NCI-H69 (cell line): ENCODE data around the gene RALBP1.

Experiments
- DNase-seq: peaks from one replicate; lab custom pipeline; 2025; lab: John Stamatoyannopoulos, UW

Gene RALBP1

GRCh38 chr18:9507565-9508088 lies 32.3 kb downstream of the RALBP1 start:
- DNase-seq: no peak

- no peak for DNase-seq
Measured at GRCh38 chr18:9508446-9509025, 33.2 kb downstream of the RALBP1 start.

- no peak for DNase-seq
Measured at GRCh38 chr18:9513971-9514512, 38.7 kb downstream of the RALBP1 start.

- peak; percentile 82 for DNase-seq
Measured at GRCh38 chr18:9516437-9517064, 41.2 kb downstream of the RALBP1 start.

DNA sequence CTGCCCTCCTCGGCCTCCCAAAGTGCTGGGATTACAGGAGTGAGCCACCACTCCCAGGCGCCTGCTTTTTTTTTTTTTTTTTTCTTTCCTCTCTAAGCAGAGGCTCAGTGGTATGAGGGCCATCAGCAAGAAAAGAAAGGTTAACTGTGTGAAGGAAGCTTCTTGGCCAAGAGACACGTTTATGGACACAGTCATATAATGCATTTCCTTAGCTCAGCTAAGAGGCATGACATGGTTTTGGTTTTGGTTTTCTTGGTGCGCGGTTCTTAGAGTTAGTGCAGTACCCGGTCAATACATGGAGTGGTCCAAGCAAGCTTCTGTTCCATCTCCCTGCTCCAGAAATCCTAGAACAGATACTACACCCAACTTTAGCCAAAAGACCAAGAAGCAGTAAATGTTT lies 42.6 kb downstream of the RALBP1 start:
- no peak for DNase-seq

DNA sequence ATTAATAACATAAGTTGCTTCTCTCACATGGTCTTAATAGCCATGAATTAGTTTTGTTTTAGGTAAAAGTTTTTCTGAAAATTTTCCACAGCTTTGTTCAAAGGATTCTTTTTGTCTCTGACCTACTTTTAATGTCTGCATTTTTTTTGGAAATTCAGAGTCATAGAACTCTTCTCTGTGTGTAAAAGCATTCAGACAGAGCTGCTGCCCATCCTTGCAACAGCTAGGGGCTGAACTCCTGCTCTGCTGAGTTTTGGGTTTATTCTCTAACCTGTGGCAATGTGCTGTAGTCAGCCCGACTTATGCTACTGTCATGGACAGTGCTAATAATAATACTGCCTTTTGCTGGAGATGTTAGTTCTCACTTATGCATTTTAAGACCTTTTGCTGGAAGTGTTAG lies 44.1 kb downstream of the RALBP1 start:
- peak; percentile 27 for DNase-seq

- no peak for DNase-seq
Measured at GRCh38 chr18:9520666-9521065, 45.4 kb downstream of the RALBP1 start.

DNA sequence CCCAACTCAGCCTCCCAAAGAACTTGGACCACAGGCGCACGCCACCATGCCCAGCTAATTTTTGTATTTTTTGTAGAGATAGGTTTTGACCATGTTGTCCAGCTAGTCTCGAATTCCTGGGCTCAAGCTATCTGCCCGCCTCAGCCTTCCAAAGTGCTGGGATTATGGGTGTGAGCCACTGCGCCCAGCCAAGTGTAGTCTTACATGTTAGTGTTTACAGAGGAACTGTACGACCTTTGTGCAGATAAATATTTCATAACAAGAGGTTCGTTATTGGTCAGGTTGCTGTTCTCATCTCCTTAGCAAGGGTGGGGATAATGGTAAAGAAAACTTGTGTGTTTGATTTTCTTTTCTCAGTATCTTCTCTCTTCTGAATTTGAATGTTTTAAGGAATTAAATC lies 46.5 kb downstream of the RALBP1 start:
- no peak for DNase-seq

DNA sequence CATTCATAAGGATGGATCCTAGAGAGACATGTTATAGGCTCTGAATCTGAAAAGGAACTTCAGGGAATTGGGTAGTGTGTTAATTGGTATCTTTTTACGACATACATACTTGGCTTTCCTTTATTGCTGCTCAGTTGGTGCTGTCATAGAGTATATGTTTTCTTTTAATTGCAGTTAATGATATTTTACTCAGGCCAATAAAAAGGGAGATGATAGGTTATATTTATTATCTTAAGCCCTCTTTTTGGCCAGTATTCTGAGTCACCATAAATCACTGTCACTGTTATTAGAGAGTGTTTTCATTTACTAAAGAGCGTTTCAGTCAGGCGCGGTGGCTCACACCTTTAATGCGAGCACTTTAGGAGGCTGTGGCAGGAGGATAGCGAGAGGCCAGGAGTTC lies 47.6 kb downstream of the RALBP1 start:
- peak; percentile 97 for DNase-seq

- DNase-seq: no peak
Measured at GRCh38 chr18:9526458-9526857, 51.1 kb downstream of the RALBP1 start.

- no peak for DNase-seq
Measured at GRCh38 chr18:9530226-9531009, 55.1 kb downstream of the RALBP1 start.

DNA sequence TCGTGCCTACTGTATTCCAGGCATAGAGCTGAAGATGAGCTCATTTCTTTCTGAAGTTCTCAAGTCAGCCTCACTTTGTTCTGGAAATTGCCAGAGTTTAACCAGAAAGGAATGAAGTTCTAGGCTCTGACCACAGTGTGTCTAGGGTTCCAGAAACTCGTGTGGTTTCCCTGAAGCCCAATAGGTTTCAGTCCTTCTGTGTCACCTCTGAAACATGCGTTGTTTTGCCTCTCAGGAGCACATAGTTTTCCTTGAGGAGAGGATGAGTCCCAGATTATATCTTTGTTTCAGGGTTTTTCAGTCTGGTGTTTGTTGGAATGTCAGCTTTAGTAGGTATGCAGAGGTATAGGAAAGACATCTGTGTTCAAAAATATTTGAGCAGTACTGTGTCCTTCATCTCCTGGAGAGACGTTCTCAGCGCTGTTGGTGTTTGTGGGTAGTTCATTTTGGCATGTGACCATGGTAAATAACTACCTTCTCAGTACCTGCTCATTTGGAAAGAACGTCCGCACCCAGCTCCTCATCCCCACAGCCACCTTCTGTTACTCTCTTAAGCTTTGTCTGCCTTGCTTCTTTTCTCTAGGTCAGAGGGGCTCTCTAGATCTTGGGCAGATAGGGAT lies 56.6 kb downstream of the RALBP1 start:
- no peak for DNase-seq

GRCh38 chr18:9534844-9535243 lies 59.5 kb downstream of the RALBP1 start:
- no peak for DNase-seq

GRCh38 chr18:9535430-9535991 lies 60.2 kb downstream of the RALBP1 start:
- DNase-seq: no peak

- DNase-seq: no peak
Measured at GRCh38 chr18:9536354-9537152, 61.2 kb downstream of the RALBP1 start.

GRCh38 chr18:9537677-9538076 lies 62.4 kb downstream of the RALBP1 start:
- DNase-seq: no peak

DNA sequence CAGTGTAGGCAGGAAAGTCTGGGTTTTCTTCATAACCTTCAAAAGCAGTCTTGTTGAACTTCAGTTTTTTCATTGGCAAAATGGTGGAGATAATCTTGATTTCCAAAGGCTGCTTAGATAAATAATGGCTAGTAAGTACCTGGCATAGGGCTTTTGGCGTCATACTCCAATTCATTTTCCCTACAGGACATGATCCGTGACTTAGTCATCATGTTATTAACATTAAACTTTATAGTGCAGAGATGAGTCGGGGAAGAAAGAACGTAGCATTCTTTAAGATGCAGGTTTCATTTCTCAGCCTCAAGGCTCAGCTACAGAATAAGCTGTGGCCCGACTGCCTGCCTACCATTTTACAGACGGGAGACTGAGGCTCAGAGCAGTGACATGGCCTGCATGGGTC lies 64.0 kb downstream of the RALBP1 start:
- no peak for DNase-seq

- DNase-seq: no peak
Measured at GRCh38 chr18:9539938-9540337, 64.6 kb downstream of the RALBP1 start.

DNA sequence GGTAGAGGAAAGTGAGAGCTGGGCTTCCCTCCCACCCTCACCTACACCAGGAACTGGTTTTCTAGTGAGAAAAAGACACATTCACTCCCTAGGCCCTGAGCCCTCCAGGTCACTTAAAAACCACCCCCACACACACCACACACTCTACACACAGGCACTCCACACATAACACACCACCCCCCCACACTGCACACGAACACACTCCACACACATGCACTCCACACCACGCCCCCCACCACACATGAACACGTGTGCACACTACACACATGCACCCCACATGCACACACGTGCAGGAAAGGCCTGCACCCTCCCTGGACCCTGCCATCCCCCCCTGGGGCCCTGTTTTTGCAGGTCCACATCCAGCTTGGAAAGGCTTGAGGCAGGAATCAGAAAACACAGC lies 67.6 kb downstream of the RALBP1 start:
- no peak for DNase-seq

DNA sequence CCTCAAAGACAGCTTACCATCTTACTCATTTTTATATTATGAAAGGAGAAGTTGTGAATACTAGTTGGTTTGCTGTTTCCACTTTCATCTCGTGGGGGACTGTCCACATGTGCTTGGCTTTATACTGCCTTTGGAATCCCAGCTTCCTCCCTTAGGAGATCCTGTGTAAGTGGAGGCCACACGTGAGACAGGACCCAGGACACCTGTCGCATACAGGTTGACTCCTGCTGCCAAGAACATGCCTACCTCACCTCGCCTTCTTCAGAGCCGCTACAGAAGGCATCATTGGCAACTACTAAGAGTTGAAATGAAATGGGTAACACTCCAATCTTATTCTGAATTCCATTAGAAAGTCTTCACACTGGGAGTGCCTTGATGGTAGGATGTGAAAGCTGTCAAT lies 69.7 kb downstream of the RALBP1 start:
- no peak for DNase-seq

GRCh38 chr18:9546468-9546867 lies 71.2 kb downstream of the RALBP1 start:
- DNase-seq: no peak
